HG03097 (cell line): ENCODE measurements around the gene EML4.
"Not testable (repeated sequence)": the region's sequence is repeated elsewhere in the genome, so short reads cannot be mapped to it uniquely, and the experiment has no call there.

ENCODE experiments used
- ATAC-seq: cut with Tn5 transposase; IDR thresholded peaks from one replicate; pipeline ENCODE4 v1.9.1; 2021; ENCODE audit not compliant: unreplicated experiment, low FRiP score

EML4 gene

DNA sequence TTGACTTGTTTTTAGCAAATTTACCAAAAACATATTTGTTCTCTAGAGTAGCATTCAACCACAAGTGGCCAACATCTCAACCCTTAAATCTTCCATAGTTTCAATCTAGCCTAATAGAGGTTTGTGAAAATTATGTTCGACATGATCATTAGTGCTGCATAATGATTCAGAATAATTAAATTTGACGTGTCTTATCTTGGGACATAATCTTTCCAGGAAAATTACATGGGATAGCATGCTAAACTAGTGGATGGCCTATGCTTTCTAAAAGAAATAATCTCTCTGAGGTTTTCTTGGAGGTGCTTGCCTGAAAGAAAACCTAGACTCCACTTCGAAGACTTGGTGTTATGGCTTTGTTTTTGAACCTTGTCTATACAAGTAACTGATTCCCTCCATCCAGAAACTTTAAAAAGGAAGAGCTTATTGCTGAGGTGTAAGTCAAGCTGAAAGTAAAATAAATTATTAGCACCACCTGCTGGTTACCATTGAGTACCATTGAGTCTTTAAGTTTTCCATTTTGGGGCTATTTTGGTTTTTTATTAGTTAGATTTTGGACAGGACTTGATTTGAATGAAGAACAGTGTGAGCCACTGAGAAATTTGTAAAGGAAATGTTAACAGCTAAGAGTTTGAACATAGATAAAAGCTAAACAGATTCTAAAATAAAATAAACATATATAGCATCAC is 159.1 kb downstream of the EML4 start:
- ATAC-seq, result no peak

GRCh38 chr2:42328923-42329322 is 159.8 kb downstream of the EML4 start:
- ATAC-seq, result no peak

- no peak for ATAC-seq
Measured at GRCh38 chr2:42329736-42330135, 160.6 kb downstream of the EML4 start.

- ATAC-seq, result no peak
Measured at GRCh38 chr2:42331569-42332284, 162.6 kb downstream of the EML4 start.

- ATAC-seq, result no peak
Measured at GRCh38 chr2:42332575-42332974, 163.4 kb downstream of the EML4 start.

- ATAC-seq, result no peak
Measured at GRCh38 chr2:42333579-42333978, 164.4 kb downstream of the EML4 start.

GRCh38 chr2:42334220-42334619 is 165.1 kb downstream of the EML4 start:
- ATAC-seq, result no peak

GRCh38 chr2:42334865-42335264 is 165.7 kb downstream of the EML4 start:
- ATAC-seq, result not testable (repeated sequence)

GRCh38 chr2:42335514-42336104 is 166.5 kb downstream of the EML4 start:
- ATAC-seq, result no peak

DNA sequence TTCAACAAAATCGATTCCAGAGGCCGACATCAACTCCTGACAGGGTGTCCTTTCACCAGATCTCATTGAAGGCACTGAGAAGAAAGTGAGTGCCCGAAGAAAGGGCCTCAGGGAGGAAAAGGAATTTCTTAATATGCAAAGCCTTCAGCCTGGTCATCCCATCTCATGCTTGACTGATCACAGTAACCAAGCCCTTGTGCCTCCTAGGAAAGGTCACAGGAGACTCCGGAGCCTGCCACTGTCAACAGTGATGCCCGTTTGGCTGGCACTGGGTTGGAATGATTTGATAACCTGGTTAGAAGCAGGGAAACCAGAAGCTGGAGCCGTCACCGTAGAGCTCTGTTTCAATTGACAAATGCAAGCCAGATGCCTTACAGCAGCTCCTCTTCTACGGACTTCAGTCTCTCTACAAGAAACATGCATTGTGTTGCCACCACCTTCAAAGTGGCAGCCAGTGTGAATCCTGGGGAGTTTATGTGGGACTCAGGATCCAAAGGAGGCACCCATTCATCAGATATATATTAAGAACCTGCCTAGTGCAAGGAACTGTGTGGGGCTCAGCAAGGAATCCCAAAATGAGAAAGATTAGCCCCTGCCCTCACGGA is 167.3 kb downstream of the EML4 start:
- no peak for ATAC-seq

DNA sequence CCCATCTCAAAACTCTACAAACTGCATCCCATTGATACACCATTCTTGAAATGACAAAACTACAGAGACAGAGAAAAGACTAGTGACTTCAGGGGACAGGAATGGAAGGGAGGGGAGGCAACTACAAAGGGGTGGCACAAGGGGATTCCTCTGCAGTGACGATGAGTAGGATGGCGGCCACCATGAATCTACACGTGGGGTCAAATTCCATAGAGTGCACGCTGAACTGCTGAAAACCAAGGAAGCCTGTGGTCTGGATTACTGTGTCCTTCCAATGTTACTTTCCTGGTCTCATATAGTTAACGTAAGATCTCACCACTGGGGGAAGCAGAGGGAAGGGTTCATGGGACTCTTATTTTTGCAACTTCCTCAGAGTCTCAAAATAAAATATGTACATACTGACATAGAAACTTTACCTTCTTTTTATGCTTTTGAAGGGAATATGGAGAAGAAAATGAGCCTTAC is 168.2 kb downstream of the EML4 start:
- ATAC-seq, result no peak

GRCh38 chr2:42337846-42338566 is 168.9 kb downstream of the EML4 start:
- ATAC-seq, result no peak

GRCh38 chr2:42338567-42339190 is 169.5 kb downstream of the EML4 start:
- ATAC-seq, result no peak

DNA sequence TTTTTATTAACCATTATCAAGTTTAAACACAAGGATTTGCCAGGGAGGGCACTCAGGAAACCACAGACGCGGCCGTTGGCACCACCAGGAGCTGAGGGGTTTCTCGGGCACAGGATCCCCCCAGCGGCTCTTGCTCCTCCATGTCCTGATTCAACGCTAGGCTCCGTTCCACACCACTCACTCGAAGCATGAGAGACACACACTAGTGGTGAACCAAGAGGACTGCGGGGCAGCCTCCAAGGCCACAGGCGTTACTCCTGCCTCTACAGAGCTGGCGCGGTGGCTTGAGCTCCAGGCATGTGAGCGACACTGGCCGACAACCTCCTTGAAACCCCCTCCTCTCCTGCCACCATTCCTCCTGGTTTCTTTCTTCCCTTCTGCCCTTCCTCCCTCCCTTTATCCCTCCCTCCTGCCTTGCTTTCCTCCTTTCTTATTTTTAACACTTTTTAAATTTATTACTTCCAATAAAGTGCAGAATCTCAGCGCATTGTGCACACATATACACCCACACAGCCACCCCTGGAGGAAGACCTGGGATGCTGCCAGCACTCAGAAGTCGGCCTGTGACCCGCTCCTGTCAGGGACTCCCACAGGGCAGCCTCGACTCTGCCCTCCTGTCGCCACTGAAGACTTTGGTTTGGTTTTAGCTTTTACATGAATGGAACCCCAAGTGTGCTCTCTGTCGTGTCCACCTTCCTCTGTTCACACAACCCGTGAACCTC is 170.2 kb downstream of the EML4 start:
- no peak for ATAC-seq

- ATAC-seq, result no peak
Measured at GRCh38 chr2:42340045-42340937, 171.1 kb downstream of the EML4 start.

- ATAC-seq, result no peak
Measured at GRCh38 chr2:42340938-42341636, 171.9 kb downstream of the EML4 start.

GRCh38 chr2:42342061-42342794 is 173.1 kb downstream of the EML4 start:
- ATAC-seq, result no peak
